GM10847 (cell line): Measurements from ENCODE around the gene ZNF514.
A peak's percentile ranks its signal among the peaks of the same experiment; 100 is the strongest.

Experiments used
- POLR2A ChIP-seq: IDR thresholded peaks from 2 replicates; pipeline ENCODE4 v1.6.1; 2011; ENCODE audit not compliant: insufficient read length; ENCODE audit errors: extremely low read depth

Gene ZNF514

DNA sequence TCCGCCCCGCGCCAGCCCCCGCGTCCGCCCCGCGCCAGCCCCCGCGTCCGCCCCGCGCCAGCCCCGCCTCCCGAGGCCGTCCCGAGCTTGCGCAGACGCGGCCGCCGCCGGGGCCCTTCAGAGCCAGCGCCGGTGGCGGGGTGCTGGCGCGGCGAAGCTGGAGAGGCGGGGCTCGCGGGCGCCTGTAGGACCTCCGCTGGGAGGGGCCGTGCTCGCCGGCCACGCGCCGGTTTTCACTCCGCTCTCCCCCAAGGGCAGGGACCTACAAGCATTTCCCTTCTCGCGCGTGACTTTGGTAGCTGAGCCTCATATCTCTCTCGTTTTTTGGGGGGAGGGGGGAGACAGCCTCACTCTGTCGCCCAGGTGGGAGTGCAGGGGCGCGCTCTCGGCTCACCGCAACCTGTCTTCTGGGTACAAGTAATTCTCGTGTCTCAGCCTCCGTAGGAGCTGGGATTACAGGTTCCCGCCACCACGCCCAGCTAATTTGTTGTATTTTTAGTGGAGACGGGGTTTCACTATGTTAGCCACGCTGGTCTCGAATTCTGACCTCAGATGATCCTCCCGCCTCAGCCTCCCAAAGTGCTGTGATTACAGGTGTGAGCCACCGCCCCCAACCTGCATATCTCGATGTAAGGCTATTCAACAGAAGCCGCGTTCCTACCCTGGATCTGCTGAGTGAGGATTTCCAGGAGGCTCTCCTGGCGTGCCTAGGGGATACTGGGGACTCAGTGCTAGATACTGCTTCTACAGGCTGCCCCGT is at the start of gene ZNF514:
TSS of gene ZNF514 (minus strand) at position 159 of the 760 bp plus-strand sequence. CDS start 6,595 bp downstream, outside the sequence.
- no peak for TF ChIP-seq POLR2A

DNA sequence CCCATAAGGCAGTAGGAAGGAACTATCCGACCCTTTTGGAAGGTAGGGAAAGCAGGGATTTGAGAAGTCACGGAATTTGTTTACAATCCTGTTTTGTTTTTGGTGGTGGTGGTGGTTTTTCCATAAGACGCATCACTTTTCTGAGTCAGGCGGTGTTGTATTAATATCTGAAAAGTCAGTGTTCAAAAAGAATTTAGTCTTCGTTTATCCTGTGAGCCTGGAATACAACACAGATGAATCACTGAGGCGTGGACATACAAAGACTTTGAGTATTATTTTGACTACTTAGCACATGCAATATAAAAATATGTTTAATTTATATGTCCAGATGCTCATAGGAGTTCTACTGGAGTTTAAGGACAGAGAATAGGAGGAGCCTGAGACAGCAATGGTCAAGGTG is 48.5 kb upstream of the ZNF514 start:
- TF ChIP-seq POLR2A, result no peak

DNA sequence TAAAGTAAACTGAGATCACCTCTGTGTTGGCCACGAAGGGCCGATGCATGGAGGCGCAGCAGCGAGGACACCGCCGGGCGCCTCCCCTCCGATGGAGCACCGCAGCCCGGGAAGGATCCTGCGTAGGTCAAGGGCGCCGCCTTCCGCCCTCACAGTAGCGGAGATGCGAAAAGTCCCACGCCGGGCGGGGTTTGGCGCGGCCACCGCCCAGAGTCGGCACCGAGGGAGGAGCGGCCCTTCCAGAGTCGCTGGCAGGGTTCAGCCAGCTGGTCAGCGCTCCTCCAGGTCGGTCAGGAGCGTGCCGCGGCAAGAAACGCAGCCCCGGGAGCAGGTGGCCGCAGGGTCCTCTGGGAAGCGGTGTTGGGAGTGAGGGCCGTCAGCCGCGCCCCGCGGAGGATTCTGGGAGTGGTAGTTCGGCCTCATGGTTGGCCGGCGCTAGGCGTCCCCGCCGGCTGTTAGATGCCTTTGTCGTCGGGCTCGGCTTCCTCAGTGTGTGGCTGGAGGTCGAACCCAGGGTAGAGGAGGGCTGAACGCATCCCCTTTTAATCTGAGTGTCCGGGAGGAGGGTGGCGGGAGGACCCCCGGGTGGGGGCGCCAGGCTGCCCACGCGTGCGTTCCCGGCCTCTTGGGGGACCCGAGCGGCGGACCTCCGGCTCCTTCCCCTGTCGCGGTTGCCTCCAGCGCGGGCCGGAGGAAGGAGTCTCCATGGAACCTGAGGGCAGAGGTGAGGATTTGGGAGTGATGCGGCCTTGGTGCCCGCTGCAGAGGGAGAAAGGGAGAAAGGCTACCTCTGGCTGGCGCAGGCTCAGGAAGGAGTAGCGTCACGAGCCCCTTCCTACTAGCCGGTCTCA is 47.7 kb upstream of the ZNF514 start, which contains the start of gene ZNF892:
TSS of gene ZNF892 (plus strand) at position 411 of the 851 bp plus-strand sequence. CDS start at position 706, 295 bp downstream.
- peak; percentile 42 for TF ChIP-seq POLR2A

- no peak for TF ChIP-seq POLR2A
Observed at GRCh38 chr2:95206096-95206495, 46.4 kb upstream of the ZNF514 start.

- TF ChIP-seq POLR2A, result no peak
Observed at GRCh38 chr2:95204396-95204795, 44.7 kb upstream of the ZNF514 start.

- no peak for TF ChIP-seq POLR2A
Observed at GRCh38 chr2:95203911-95204310, 44.3 kb upstream of the ZNF514 start.

DNA sequence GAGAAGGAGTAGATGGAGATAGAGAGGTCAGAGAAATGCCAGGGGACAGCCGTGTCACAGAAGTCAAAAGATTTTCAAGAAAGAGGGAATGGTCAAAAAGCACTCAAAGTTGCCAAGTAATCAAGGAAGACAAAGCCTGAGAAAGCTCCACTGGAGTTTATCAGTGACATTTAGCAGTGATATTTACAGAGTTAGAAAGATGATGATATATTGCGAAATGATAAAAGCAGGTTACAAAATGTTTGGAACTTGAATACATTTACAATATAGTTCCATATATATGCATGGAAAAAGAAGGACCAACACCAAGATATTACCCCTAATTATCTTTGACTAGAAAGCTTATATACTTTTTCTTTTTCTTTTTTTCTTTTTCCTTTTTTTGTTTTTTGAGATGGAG is 26.3 kb upstream of the ZNF514 start:
- no peak for TF ChIP-seq POLR2A

GRCh38 chr2:95185197-95185596 is 25.5 kb upstream of the ZNF514 start:
- TF ChIP-seq POLR2A, result no peak

GRCh38 chr2:95181774-95182173 is 22.1 kb upstream of the ZNF514 start:
- TF ChIP-seq POLR2A, result no peak

DNA sequence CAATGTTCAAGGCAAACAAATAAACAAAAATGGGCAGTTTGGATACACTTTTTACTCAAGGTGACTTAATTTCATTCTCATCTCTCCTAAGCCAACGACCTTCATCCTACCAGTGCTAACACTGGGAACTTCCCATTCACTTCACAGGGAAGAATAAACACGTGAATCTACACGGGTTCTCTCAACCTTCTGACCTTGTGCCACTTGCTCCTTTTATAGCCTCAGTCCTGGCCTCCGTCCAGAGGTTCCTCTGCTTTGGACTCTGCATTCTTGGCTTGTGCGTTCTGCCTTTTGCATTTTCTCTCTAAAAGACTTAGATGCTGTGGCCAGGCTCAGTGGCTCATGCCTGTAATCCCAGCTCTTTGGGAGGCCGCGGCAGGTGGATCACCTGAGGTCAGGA is 19.8 kb upstream of the ZNF514 start:
- TF ChIP-seq POLR2A, result no peak

DNA sequence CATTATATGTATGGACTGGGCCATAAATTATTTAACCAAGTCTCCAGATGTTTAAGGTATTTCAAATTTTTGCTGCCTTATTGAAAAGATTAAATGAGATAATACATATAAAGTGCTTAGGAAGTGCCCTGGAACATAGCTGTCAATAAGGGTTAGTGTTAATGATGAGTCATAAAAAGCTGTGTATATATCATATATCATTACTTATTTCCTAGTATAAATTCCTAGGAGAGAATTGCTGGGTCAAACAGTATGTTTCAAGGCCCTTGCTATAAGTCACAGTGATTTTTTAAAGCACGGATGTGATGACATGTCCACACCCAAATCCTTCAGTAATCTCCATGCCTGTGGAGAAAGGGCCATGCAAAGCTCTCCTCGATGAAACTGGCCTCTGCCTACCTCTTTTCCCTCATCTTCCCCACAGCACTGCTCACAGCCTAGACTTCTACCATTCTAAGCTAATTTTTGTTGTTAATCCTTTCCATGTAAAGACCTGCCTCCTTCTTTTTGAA is 14.4 kb upstream of the ZNF514 start:
- no peak for TF ChIP-seq POLR2A

DNA sequence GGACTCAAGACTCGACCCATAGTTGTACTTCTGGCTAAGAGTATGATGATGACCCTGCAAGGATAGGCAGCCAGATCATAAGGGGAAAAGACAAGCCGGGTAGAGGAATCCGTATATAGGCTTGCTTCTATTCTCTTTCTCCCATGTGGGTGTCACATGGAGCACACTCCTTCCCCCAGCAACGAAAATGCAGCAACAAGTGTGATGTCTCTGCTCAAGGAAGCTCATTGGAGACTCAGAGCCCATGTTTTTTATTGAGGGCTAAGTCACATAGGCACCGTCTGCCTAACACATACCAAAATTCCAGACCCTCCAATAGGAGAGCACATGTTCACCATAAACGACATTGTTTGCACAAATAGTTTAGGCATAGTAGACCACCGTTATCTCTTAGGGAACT is 12.3 kb upstream of the ZNF514 start:
- TF ChIP-seq POLR2A, result no peak

GRCh38 chr2:95166065-95166763 is 6.6 kb upstream of the ZNF514 start:
- no peak for TF ChIP-seq POLR2A

DNA sequence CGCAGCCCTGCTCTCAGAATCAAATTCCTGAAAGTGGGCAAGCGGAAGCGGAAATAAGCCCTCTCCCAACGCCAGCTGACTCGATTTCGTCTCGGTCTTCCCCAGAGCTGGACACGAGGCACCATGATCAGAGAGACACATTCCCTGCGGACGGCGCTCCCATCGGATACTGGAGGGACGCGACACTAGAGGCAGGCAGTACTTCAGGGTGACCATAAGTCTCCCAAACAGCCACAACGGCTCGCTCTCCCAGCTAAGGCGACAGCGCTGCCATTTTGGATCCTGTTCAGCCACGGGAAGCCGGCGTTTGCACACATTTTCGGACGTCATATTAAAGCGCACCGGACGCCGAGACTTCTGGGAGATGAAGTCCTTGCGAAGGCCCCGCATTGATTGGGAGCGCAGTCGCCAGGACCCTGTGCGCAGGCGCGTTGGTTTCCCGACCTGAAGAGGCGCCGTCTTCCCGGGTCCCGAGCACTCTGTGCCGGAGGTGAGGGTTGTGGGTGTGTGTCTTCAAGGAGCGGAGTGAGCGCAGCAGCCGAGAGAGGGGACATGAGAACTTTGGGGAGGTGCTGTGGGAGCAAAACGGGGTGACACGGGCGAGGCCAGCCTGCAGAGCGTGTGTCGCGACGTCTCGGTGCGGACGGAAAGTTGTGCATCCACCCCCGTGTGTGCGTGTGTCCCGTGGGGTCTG is 5.9 kb upstream of the ZNF514 start, which contains the start of gene ZNF2:
TSS of gene ZNF2 (plus strand) at position 439 of the 694 bp plus-strand sequence. CDS start 10,418 bp downstream, outside the sequence.
- peak; percentile 89 for TF ChIP-seq POLR2A

DNA sequence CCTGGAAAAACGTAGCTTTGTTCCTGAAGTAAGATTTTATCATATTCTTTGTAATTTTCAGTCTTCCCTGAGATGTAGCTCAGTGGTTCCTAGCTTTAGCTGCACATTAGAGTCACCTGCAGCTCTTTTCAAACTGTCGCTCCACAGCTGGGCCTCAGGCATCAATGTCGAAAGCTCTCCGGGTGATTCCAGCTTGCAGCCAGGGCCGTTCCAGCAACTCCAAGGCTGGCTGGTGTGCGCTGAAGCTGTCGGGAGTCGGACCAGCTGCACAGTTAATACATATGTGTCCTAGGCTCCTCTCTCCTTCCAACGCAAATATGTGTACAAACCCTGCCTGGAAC is 5.4 kb upstream of the ZNF514 start:
- TF ChIP-seq POLR2A, result no peak
